T-helper 17 cell (primary cell): ENCODE data around the gene SLC4A7. TPM values are rescaled to one million over a fixed set of nuclear protein-coding genes. Genes with fewer than 3 reads are reported as not detected.

Experiments used
- ATAC-seq: fragments of 150-1000 bp; cut with Tn5 transposase; 2 replicates; pipeline ENCODE4 v1.10.0; 2021; ENCODE audit warnings: mild to moderate bottlenecking, moderate library complexity
- DNase-seq, 3 donors: peaks; one replicate each; pipeline versions ENCODE4 v3.0.0 to v3.0.0-alpha.2; 2020 to 2021
- H3K9me3 ChIP-seq: one replicate; pipeline ENCODE4 v1.7.0; 2013; ENCODE audit warnings: low read length, mild to moderate bottlenecking; ENCODE audit not compliant: control insufficient read depth, poor library complexity, severe bottlenecking
- H3K27ac Mint-ChIP-seq: one replicate; pipeline ENCODE4 v1.8.0; 2022; ENCODE audit warnings: mild to moderate bottlenecking, moderate library complexity, mixed read lengths
- H3K27me3 Mint-ChIP-seq: one replicate; pipeline ENCODE4 v1.8.0; 2022; ENCODE audit warnings: mixed read lengths
- H3K36me3 Mint-ChIP-seq: one replicate; pipeline ENCODE4 v1.8.0; 2022; ENCODE audit warnings: low read depth, mixed read lengths
- H3K4me1 Mint-ChIP-seq: one replicate; pipeline ENCODE4 v1.8.0; 2022; ENCODE audit warnings: mild to moderate bottlenecking, mixed read lengths
- H3K4me3 Mint-ChIP-seq: one replicate; pipeline ENCODE4 v1.8.0; 2022; ENCODE audit warnings: mild to moderate bottlenecking, moderate library complexity, mixed read lengths
- total RNA-seq, 4 donors: library from RNA in 2 of 4; stranded (reverse) in 2 of 4; gene quantifications; one replicate each; pipeline ENCODE4 v1.2.3 and lab custom pipeline; 2022 to 2026

Gene SLC4A7
- total RNA-seq, 2 donors from 2014 or later: 63.9 to 67.3 TPM

DNA sequence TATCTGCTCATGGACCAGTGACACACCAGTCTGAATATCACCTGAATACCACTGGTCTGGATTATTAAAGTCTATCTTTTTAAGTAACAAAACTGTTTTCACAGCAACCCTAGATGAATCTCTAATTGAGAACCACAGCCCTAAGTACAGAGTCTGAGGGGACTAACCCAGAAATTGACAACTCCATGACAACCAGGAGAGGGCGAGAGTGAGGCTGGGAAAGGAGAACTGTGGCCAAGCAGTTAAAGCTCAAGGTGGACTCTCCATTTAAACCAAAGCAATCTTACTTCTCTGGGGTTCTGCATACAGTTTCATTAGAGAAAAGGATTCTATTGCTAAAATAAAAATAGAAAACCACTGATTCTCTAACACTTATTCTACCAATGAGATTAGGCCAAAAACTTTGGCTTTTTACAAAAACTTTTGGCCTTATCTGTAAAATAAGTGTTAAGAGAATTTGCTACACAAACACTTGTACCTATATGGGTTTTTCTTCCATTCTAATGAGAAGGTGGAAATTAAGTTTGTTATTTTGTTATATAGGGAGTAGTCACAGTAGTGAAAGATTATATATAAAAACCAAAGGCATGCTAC lies 126.4 kb downstream of the SLC4A7 start:
- H3K27ac Mint-ChIP-seq: peak overlapping the region; percentile 47
- no peaks in the 10 kb centered on the region for H3K9me3 ChIP-seq
- ATAC-seq: peak; percentile 91
- H3K36me3 Mint-ChIP-seq: peaks cover 2% of the 10 kb centered on the region
- peaks cover 44% of the 10 kb centered on the region for H3K4me1 Mint-ChIP-seq
- DNase-seq: peak in 2 of 3 donors; percentile 25 to 42
- no peak overlapping the region for H3K4me3 Mint-ChIP-seq
- H3K27me3 Mint-ChIP-seq: no peaks in the 10 kb centered on the region

DNA sequence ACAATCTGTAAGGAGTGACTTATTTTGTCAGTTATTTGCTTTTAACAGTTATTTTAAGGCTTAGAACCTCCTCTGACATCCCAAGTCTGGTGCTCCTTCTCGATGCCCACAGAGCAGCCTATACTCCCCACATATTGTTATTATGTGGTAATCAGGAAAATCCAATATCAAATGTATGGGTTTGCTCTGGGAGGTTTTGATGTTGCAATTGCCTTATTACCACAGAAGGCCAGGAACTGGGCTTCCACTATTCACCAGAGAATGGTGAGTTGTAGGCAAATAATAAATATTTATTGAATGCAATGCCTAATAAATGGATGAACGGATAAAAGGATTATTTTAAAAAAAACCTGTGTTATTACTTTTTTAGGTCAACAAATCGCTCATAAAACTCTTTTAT lies 127.2 kb downstream of the SLC4A7 start:
- ATAC-seq: no peak

DNA sequence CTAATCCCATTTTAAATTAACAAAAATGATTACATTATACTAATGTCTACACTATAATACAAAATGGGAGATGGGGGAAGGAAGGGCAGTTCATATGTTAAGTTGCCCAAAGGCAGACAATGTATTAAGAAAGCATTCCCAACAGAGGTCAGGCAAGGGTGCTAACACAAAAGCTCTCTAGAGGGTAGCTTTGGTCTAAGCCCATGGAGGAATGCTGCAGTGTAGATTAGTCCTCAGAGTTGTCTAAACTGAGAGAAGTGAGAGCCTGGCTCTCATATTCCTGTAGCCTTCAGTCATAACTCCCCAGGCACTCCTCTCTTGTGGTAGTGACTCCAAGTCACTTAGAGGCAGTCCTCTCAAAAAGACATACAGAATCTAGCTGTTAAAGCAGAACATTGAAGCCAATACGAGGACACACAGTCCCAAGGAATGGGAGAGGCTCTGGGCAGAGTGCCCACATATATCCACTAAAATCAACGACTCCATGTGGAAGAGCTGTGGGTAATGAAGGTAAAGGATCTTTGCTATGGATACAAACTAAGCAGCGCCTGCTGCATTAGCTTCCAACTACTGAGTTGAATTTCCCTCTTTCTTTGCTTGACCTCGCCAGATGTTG lies 129.5 kb downstream of the SLC4A7 start:
- H3K27ac Mint-ChIP-seq: peak overlapping the region; percentile 29
- no peak for DNase-seq
- H3K4me3 Mint-ChIP-seq: no peak overlapping the region
- no peak for ATAC-seq
- peaks cover 48% of the 10 kb centered on the region for H3K4me1 Mint-ChIP-seq
- peaks cover 2% of the 10 kb centered on the region for H3K36me3 Mint-ChIP-seq
- H3K9me3 ChIP-seq: no peaks in the 10 kb centered on the region
- H3K27me3 Mint-ChIP-seq: no peaks in the 10 kb centered on the region

More for the DNA sequence above, 127.2 kb downstream of the SLC4A7 start:
- Mint-ChIP-seq H3K27me3 (no peaks in the 10 kb centered on the region), H3K4me1 (peaks cover 46% of the 10 kb centered on the region), H3K4me3 (no peak overlapping the region), H3K36me3 (peaks cover 2% of the 10 kb centered on the region), H3K27ac (no peak overlapping the region)
- no peak for DNase-seq
- no peaks in the 10 kb centered on the region for H3K9me3 ChIP-seq

DNA sequence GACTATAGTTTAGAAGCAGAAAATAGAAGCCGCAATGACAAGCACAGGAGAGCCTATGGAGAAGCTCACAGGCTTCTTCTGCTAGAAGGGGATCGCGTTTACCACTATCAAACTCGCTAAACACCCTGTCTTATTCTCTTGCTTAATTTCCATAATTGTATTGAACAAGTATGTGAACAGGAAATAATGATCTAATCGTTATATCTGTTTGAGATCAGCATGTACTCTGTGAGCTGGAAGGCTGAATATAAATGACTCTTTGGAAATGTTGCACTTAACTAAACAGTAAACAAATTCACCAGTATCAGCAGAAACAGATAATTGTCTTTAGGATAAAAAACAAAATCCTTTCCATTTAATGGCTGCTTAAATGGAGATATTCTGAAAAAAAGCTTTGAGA lies 130.0 kb downstream of the SLC4A7 start:
- H3K36me3 Mint-ChIP-seq: peaks cover 2% of the 10 kb centered on the region
- no peaks in the 10 kb centered on the region for H3K9me3 ChIP-seq
- H3K27me3 Mint-ChIP-seq: no peaks in the 10 kb centered on the region
- no peak overlapping the region for H3K4me3 Mint-ChIP-seq
- H3K4me1 Mint-ChIP-seq: peaks cover 50% of the 10 kb centered on the region
- no peak for DNase-seq
- H3K27ac Mint-ChIP-seq: peak overlapping the region; percentile 29
- no peak for ATAC-seq

DNA sequence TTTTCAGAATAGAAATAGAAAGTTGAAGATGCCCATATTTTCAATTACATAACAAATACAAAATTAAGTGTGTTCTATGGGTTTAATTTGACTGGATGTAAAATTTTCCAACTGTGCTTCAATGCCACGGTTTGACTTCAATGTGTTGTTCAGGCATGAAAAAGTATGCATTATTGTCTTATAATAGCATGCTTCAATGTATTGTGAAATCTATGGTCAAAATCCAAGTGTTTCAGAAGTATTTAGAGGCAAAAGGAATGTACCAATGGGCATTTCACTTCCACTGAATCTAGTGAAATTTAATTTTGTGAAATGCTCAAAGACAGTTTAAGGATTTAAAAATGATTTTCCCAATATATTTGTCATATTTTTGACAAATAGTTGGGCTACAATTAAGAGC lies 131.0 kb downstream of the SLC4A7 start:
- H3K9me3 ChIP-seq: no peaks in the 10 kb centered on the region
- no peaks in the 10 kb centered on the region for H3K27me3 Mint-ChIP-seq
- ATAC-seq: no peak
- H3K4me1 Mint-ChIP-seq: peaks cover 49% of the 10 kb centered on the region
- DNase-seq: no peak
- H3K36me3 Mint-ChIP-seq: peaks cover 2% of the 10 kb centered on the region
- H3K4me3 Mint-ChIP-seq: no peak overlapping the region
- no peak overlapping the region for H3K27ac Mint-ChIP-seq

DNA sequence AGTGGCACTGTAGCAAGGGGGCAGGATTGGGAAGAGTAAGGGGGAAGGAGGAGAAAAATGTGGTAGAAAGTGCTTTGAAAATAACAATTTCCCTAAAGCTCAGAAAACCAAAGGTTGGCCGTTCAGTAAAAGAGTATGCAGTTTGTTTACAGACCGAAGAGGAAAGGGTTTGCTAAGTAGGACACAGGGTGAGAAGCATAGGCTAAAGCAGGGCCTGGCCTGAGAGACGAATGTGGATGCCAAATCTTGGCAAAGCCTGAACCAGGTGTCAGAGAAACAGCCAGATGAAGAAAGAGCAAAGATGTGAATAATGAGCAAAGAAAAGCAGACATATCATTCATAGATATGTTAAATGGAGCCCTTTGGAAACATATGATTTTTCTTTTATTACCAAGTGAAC lies 132.1 kb downstream of the SLC4A7 start:
- no peak for ATAC-seq
- H3K27me3 Mint-ChIP-seq: no peaks in the 10 kb centered on the region
- H3K36me3 Mint-ChIP-seq: peaks cover 2% of the 10 kb centered on the region
- H3K27ac Mint-ChIP-seq: peak overlapping the region; percentile 77
- peaks cover 43% of the 10 kb centered on the region for H3K4me1 Mint-ChIP-seq
- no peak overlapping the region for H3K4me3 Mint-ChIP-seq
- no peak for DNase-seq
- no peaks in the 10 kb centered on the region for H3K9me3 ChIP-seq

DNA sequence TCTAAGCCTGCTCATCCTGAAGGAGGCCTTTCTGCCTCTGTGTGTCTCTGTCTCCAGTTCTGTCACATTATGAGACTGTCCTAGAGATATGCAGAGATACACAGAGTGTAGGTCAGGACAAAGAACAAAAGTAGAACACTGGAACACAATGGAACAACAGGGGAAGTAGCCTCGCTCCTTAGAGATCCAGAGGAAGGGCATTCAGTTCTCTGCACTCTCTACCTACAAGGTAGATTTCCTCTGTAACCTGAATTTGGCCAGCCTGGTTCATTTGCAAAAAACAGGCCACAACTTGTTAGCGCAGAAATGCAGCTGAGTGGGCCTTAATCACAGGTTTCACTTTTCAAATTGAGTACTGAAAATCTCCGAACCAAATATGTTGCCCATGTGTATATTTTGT lies 134.4 kb downstream of the SLC4A7 start:
- peak overlapping the region; percentile 72 for H3K4me3 Mint-ChIP-seq
- H3K27ac Mint-ChIP-seq: peak overlapping the region; percentile 80
- no peaks in the 10 kb centered on the region for H3K36me3 Mint-ChIP-seq
- peaks cover 43% of the 10 kb centered on the region for H3K4me1 Mint-ChIP-seq
- ATAC-seq (no peak), DNase-seq (no peak)
- H3K9me3 ChIP-seq: no peaks in the 10 kb centered on the region
- H3K27me3 Mint-ChIP-seq: no peaks in the 10 kb centered on the region

DNA sequence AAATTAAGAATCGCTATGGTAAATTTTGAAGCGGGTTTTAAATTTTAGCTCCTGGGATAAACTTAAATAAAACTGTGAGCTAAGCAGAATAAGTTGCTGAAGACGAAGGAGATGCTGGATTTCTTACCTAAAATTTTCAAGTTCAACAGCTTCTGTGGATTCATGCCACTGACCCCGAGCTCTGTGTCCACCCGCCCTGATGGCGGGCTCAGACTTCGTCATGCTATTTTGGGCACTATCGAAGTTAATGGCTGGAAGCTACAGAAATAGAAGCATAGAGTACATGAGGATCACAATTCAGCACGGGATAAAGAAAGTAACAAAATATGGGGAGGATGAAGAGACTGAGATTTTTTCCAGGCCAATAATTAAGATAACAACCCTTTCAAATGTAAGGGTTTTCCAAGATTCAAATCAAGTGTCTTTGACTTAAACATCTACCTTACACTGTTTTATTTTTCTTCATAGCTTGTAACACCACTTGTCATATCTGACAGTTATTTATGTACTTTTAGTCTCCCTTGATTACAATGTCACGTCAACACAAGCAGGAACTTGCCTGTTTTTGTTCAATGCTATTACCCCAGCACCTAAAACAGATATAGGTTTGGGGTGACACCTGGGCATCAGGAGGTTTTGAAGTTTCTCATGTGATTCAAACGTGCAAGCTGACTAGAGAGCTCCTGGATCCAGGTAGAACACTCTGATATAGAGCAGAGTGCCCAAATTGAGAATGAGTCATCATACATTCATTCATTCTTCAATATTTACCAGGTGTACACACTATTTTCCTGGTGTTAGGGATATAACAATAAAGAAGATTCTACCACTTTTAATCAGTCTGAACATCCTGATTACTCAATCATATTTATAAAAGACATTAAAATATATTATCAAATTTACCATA lies 138.0 kb downstream of the SLC4A7 start:
- ATAC-seq (no peak), DNase-seq (no peak)
- H3K36me3 Mint-ChIP-seq: no peaks in the 10 kb centered on the region
- H3K9me3 ChIP-seq: no peaks in the 10 kb centered on the region
- H3K4me1 Mint-ChIP-seq: peaks cover 29% of the 10 kb centered on the region
- no peaks in the 10 kb centered on the region for H3K27me3 Mint-ChIP-seq
- H3K4me3 Mint-ChIP-seq: no peak overlapping the region
- peak overlapping the region; percentile 70 for H3K27ac Mint-ChIP-seq

DNA sequence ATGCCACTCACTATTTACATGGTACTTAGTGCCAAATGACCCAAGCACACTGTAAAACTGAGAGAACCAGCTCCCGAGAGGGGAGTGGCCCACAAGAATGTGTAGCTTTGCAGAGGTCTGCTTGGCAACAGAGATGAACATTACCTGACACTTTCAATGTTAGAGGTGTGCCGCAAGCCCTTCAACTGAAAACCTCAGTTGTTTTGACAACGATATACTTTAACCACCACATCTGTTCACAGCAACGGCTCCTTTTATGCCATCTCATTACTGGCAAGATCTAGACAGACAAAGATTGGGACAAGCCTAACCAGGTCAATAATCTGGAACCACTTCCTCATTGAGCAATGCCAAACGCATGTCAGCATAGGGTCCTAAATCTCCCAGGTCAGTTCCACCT lies 138.7 kb downstream of the SLC4A7 start:
- no peaks in the 10 kb centered on the region for H3K27me3 Mint-ChIP-seq
- peak overlapping the region; percentile 70 for H3K27ac Mint-ChIP-seq
- no peak overlapping the region for H3K4me3 Mint-ChIP-seq
- peak; percentile 88 for ATAC-seq
- no peaks in the 10 kb centered on the region for H3K36me3 Mint-ChIP-seq
- peak in 1 of 3 donors; percentile 11 for DNase-seq
- H3K4me1 Mint-ChIP-seq: peaks cover 28% of the 10 kb centered on the region
- no peaks in the 10 kb centered on the region for H3K9me3 ChIP-seq

DNA sequence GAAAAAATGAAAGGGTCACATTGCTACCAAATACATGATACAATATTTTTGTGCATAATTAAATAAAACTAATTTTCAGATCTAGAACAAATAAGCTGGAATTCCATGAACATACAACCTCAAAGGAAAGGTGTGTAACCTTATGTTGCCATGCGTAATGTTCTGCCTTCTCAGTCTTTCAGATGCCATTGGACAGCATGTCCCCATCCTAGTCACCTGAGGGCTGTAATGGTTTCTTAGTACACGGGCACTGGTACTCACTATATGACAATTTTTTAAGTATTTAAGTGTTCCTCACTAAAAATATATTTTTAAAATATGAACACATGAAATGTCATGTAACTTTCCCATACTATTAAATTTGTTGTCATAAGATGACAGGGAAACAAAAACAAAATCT lies 139.1 kb downstream of the SLC4A7 start:
- no peaks in the 10 kb centered on the region for H3K27me3 Mint-ChIP-seq
- H3K4me1 Mint-ChIP-seq: peaks cover 29% of the 10 kb centered on the region
- DNase-seq (no peak), ATAC-seq (no peak)
- no peaks in the 10 kb centered on the region for H3K9me3 ChIP-seq
- H3K36me3 Mint-ChIP-seq: no peaks in the 10 kb centered on the region
- peak overlapping the region; percentile 70 for H3K27ac Mint-ChIP-seq
- no peak overlapping the region for H3K4me3 Mint-ChIP-seq

DNA sequence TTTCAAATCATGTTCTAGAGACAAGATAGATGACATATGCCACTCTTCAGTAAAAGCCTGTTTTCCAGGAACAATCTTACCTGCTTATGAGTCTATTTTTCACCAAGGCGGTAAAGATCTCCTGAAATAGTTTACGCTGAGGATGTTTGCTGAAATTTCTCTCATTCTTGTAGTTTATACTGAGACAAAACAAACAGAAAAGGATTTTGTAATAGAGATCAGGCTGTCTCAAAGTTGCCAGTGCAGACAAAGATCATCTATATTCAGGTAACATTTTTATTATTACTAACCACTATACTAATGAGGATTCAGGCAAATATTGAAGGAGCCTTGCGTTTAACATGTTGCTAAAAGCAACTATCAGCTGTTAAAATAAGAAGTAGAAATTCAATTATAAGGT lies 140.0 kb downstream of the SLC4A7 start:
- H3K9me3 ChIP-seq: no peaks in the 10 kb centered on the region
- peaks cover 22% of the 10 kb centered on the region for H3K4me1 Mint-ChIP-seq
- no peaks in the 10 kb centered on the region for H3K27me3 Mint-ChIP-seq
- no peaks in the 10 kb centered on the region for H3K36me3 Mint-ChIP-seq
- ATAC-seq (no peak), DNase-seq (no peak)
- H3K4me3 Mint-ChIP-seq: no peak overlapping the region
- no peak overlapping the region for H3K27ac Mint-ChIP-seq

DNA sequence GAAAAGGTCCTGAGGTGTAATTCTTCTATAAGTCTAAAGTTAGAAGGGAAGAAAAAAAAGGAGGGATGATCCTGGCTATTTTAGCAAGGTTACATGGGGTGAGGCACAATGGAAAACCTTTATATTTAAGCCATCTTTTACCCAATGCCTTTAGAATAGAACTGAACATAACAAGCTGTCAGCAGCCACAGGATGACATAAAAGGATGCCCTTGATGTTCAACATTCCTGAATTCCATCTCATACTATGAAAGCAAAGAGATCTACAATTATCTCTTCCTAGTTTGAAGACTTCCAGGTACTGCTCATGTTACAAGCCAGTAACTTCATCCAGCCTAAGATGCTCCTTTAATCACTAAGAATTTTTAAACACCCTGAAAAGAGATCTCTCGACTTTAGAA lies 141.9 kb downstream of the SLC4A7 start:
- Mint-ChIP-seq H3K4me3 (peak overlapping the region; percentile 7), H3K27ac (no peak overlapping the region), H3K36me3 (no peaks in the 10 kb centered on the region), H3K27me3 (no peaks in the 10 kb centered on the region), H3K4me1 (peaks cover 17% of the 10 kb centered on the region)
- DNase-seq (no peak), ATAC-seq (no peak)
- H3K9me3 ChIP-seq: no peaks in the 10 kb centered on the region

DNA sequence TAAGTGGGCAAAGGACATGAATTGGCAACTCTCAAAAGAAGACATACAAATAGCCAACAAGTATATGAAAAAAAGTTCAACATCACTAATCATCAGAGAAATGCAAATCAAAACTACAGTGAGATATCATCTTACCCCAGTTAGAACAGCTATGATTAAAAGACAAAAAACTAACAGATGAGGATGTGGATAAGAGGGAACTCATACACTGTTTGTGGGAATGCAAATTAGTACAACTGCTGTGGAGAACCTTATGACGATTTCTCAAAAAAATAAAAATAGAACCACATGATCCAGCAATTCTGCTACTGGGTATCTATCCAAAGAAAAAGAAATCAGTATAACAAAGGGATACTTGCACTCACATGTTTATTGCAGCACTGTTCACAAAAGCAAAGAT lies 143.7 kb downstream of the SLC4A7 start:
- H3K27me3 Mint-ChIP-seq: no peaks in the 10 kb centered on the region
- ATAC-seq (peak; percentile 86), DNase-seq (no peak)
- peaks cover 12% of the 10 kb centered on the region for H3K4me1 Mint-ChIP-seq
- H3K36me3 Mint-ChIP-seq: no peaks in the 10 kb centered on the region
- H3K9me3 ChIP-seq: no peaks in the 10 kb centered on the region
- no peak overlapping the region for H3K4me3 Mint-ChIP-seq
- no peak overlapping the region for H3K27ac Mint-ChIP-seq
